HCT116 (cell line): ENCODE measurements around the gene ESYT1. TPM values are rescaled to one million over a fixed set of nuclear protein-coding genes. Genes with fewer than 3 reads are reported as not detected.

Experiments
- ATAC-seq: fragments of 200-7000 bp; cut with Tn5 transposase; 2 replicates; pipeline ENCODE4 v1.9.1; 2020; ENCODE audit warnings: mild to moderate bottlenecking, moderate library complexity
- BruUV-seq: library from RNA; stranded (reverse); fragments of 400-500 nt; replicated peaks from 2 replicates; lab custom pipeline; 2021; lab: Mats Ljungman, UMichigan
- CTCF ChIA-PET: fragments of 300-600 bp; sonication (Branson Sonifier 250); formaldehyde crosslinking; loops from one replicate; lab custom pipeline; 2021; ENCODE audit warnings: antibody characterized with exemption; lab: Charles Lee
- POLR2A ChIA-PET: fragments of 300-600, 350-600 bp; sonication (Branson Sonifier 250); formaldehyde crosslinking; loops from one replicate; lab custom pipeline; 2021; ENCODE audit warnings: antibody characterized with exemption; lab: Charles Lee
- RAD21 ChIA-PET, 2 experiments: fragments of 300-600 bp; sonication (Branson Sonifier 250); formaldehyde crosslinking; loops; one replicate each; lab custom pipeline; 2023; ENCODE audit warnings: low total read pairs in 2 of 2; ENCODE audit not compliant: uncharacterized antibody in 2 of 2, unreplicated experiment in 2 of 2, low non-redundant PET in 1 of 2; lab: Charles Lee
- DNase-seq: peaks from one replicate; pipeline ENCODE4 v3.0.0-alpha.2; 2010; ENCODE audit warnings: low read depth, low spot score
- H2AFZ ChIP-seq: fragments of 200-600 bp; shearing (Covaris generic), sonication (generic); 2 replicates; pipeline ENCODE4 v1.6.1; 2017; ENCODE audit warnings: low read depth, mixed run types, mixed read lengths, antibody characterized with exemption, low read length; ENCODE audit not compliant: poor library complexity, severe bottlenecking
- H3K27ac ChIP-seq: 2 replicates; pipeline ENCODE4 v1.5.1; 2012; ENCODE audit warnings: low read depth, low read length
- H3K27me3 ChIP-seq: fragments of 200-600 bp; sonication (generic); 2 replicates; pipeline ENCODE4 v1.6.1; 2016; ENCODE audit warnings: mixed run types, low read length, mixed read lengths; ENCODE audit not compliant: insufficient read depth
- H3K36me3 ChIP-seq, 2 experiments: fragments of 200-500 bp in 1 of 2; fragments of 200-600 bp in 1 of 2; sonication (Bioruptor generic) in 1 of 2; sonication (generic) in 1 of 2; 2 replicates each; pipeline versions ENCODE4 v1.5.1 to v1.6.1; 2014 to 2016; ENCODE audit warnings: low read length in 2 of 2, inconsistent platforms in 1 of 2, mixed read lengths in 1 of 2, mixed run types in 1 of 2; ENCODE audit not compliant: insufficient read depth in 2 of 2, control insufficient read depth in 1 of 2
- H3K4me1 ChIP-seq, 2 experiments: fragments of 200-600 bp in 1 of 2; sonication (generic) in 1 of 2; 2 replicates each; pipeline versions ENCODE4 v1.5.1 to v1.6.1; 2012 to 2017; ENCODE audit warnings: low read length in 2 of 2, inconsistent platforms in 1 of 2, mild to moderate bottlenecking in 1 of 2, mixed read lengths in 1 of 2, mixed run types in 1 of 2, moderate library complexity in 1 of 2; ENCODE audit not compliant: insufficient read depth in 2 of 2, control insufficient read depth in 1 of 2
- H3K4me2 ChIP-seq: fragments of 200-600 bp; sonication (generic); 2 replicates; pipeline ENCODE4 v1.6.1; 2017; ENCODE audit warnings: mixed run types, low read length, mixed read lengths
- H3K4me3 ChIP-seq, 2 experiments: fragments of 200-600 bp in 1 of 2; sonication (generic) in 1 of 2; replicated peaks in 1 of 2; 2 replicates each; pipeline ENCODE4 v1.5.1; 2011 to 2016; ENCODE audit warnings: low read length in 2 of 2, control low read depth in 1 of 2, low read depth in 1 of 2, mild to moderate bottlenecking in 1 of 2, mixed read lengths in 1 of 2, mixed run types in 1 of 2
- H3K79me2 ChIP-seq: fragments of 200-600 bp; sonication (generic); 2 replicates; pipeline ENCODE4 v1.6.1; 2017; ENCODE audit warnings: mild to moderate bottlenecking, mixed run types, low read length, moderate library complexity, mixed read lengths; ENCODE audit not compliant: insufficient read depth
- H3K9ac ChIP-seq: fragments of 200-600 bp; sonication (generic); 2 replicates; pipeline ENCODE4 v1.6.1; 2016; ENCODE audit warnings: low read length, mixed read lengths
- H3K9me2 ChIP-seq: fragments of 200-600 bp; sonication (generic), shearing (Covaris generic); 2 replicates; pipeline ENCODE4 v1.6.1; 2017; ENCODE audit warnings: mixed run types, mild to moderate bottlenecking, moderate library complexity; ENCODE audit not compliant: insufficient read depth
- H3K9me3 ChIP-seq, 2 experiments: fragments of 200-500 bp in 1 of 2; fragments of 200-600 bp in 1 of 2; sonication (Bioruptor generic) in 1 of 2; sonication (generic) in 1 of 2; 2 replicates each; pipeline ENCODE4 v1.6.1; 2014 to 2017; ENCODE audit warnings: low read length in 2 of 2, mixed read lengths in 2 of 2, inconsistent platforms in 1 of 2, low read depth in 1 of 2, mild to moderate bottlenecking in 1 of 2, mixed run types in 1 of 2, moderate library complexity in 1 of 2; ENCODE audit not compliant: control insufficient read depth in 1 of 2, insufficient read depth in 1 of 2
- H4K20me1 ChIP-seq: fragments of 200-600 bp; sonication (generic), shearing (Covaris generic); 2 replicates; pipeline ENCODE4 v1.6.1; 2017; ENCODE audit warnings: mixed run types, mild to moderate bottlenecking, moderate library complexity; ENCODE audit not compliant: insufficient read depth
- CTCF ChIP-seq, 3 experiments: fragments of 200-600 bp in 1 of 3; sonication (generic) in 1 of 3; IDR thresholded peaks in 2 of 3; conservative IDR thresholded peaks in 1 of 3; 2 replicates each; pipeline ENCODE4 v1.5.1; 2012 to 2017; ENCODE audit warnings: low read depth in 2 of 3, low read length in 2 of 3, antibody characterized with exemption in 1 of 3, borderline replicate concordance in 1 of 3, control low read depth in 1 of 3, mild to moderate bottlenecking in 1 of 3, mixed read lengths in 1 of 3, mixed run types in 1 of 3, moderate library complexity in 1 of 3; ENCODE audit not compliant: insufficient read depth in 1 of 3
- ELF1 ChIP-seq: IDR thresholded peaks from 2 replicates; pipeline ENCODE4 v1.6.1; 2012; ENCODE audit warnings: low read depth, borderline replicate concordance
- FOSL1 ChIP-seq: IDR thresholded peaks from 2 replicates; pipeline ENCODE4 v1.6.1; 2012; ENCODE audit warnings: low read depth
- MAX ChIP-seq: IDR thresholded peaks from 2 replicates; pipeline ENCODE4 v1.6.1; 2012
- SP1 ChIP-seq: IDR thresholded peaks from 2 replicates; pipeline ENCODE4 v1.6.1; 2012; ENCODE audit warnings: low read depth
- TCF7L2 ChIP-seq: IDR thresholded peaks from 2 replicates; pipeline ENCODE4 v1.7.0; 2011; ENCODE audit warnings: borderline replicate concordance, inconsistent platforms; ENCODE audit not compliant: insufficient read depth, insufficient read length; ENCODE audit errors: extremely low read depth
- intact Hi-C: fragments of 100-400 bp; cut with micrococcal nuclease; formaldehyde crosslinking; loops from 2 replicates; pipeline ENCODE4 v1.10.0; 2022
- total RNA-seq: library from RNA; stranded (reverse); gene quantifications from one replicate; pipeline ENCODE4 v1.2.1, GENCODE V29; 2021; ENCODE audit not compliant: unreplicated experiment

The ESYT1 gene
- total RNA-seq, 1 experiment from 2014 or later = 80.9 TPM

GRCh38 chr12:56126732-56127239 is 1.3 kb upstream of the ESYT1 start (continued):
- TF ChIP-seq MAX = no peak
- TF ChIP-seq FOSL1 = no peak

- TF ChIP-seq SP1 (no peak), TCF7L2 (no peak), ELF1 (no peak), CTCF (IDR thresholded peaks at IDR 0.05 in 2 of 3, conservative IDR thresholded peaks at IDR 0.05 in 1 of 3; ENCODE audit: borderline replicate concordance in 1 of 3, insufficient read depth in 1 of 3, low read depth in 2 of 3, low read length in 2 of 3) (no peak), FOSL1 (no peak)
- Histone ChIP-seq H3K27me3 (no peaks in the 10 kb centered on the region), H3K4me3 (peak overlapping the region; percentile 19 to 22; a peak in 3 of 4 replicates), H3K36me3 (peaks cover 12 to 24% of the 10 kb centered on the region in 2 experiments; a peak in 3 of 4 replicates), H3K9ac (peak overlapping the region; percentile 32), H3K4me1 (peaks cover 16 to 33% of the 10 kb centered on the region in 2 experiments), H3K4me2 (peak overlapping the region; percentile 66), H2AFZ (no peak overlapping the region), H3K9me3 (no peaks in the 10 kb centered on the region), H4K20me1 (no peaks in the 10 kb centered on the region), H3K9me2 (no peaks in the 10 kb centered on the region), H3K79me2 (peaks cover 29% of the 10 kb centered on the region), H3K27ac (peak overlapping the region; percentile 2; the same call in 1 of the 2 replicates)
- ATAC-seq (no peak), DNase-seq (no peak)
- intact Hi-C loops = loop anchor here (2.0 kb wide), 1 partner anchor 337 kb away; no protein-coding TSS in a partner anchor
- CTCF ChIA-PET = interaction anchor here (0.7 to 1.9 kb wide), 8 partner anchors 9 to 389 kb away, joined by 3 to 24 read pairs (median 4); partner anchors contain the start of genes MYL6, MYL6B, PA2G4 and SMARCC2
- RAD21 ChIA-PET = interaction anchor here (1.1 to 1.3 kb wide), 2 partner anchors 24 to 62 kb away, joined by 3 to 6 read pairs; partner anchors contain the start of genes MYL6B (in 1 of the 2) and SMARCC2 (in 1 of the 2)
- POLR2A ChIA-PET = interaction anchor here (0.6 to 2.8 kb wide), 18 partner anchors 7 to 389 kb away, joined by 3 to 42 read pairs (median 6); partner anchors contain the start of genes MYL6, MYL6B, PA2G4 and RNF41
- TSS peak; percentile 89 for BruUV-seq
These were observed 581 bp upstream of the ESYT1 start for GRCh38 chr12:56127485-56127887.
